ENCODE data around the gene PYGB. TPM values are rescaled to one million over a fixed set of nuclear protein-coding genes. Genes with fewer than 3 reads are reported as not detected.
A peak's percentile ranks its signal among the peaks of the same experiment; 100 is the strongest.
"Not testable (repeated sequence)": the region's sequence is repeated elsewhere in the genome, so short reads cannot be mapped to it uniquely, and the experiment has no call there.

The PYGB gene
- total RNA-seq, 1 donor: 194 TPM

DNA sequence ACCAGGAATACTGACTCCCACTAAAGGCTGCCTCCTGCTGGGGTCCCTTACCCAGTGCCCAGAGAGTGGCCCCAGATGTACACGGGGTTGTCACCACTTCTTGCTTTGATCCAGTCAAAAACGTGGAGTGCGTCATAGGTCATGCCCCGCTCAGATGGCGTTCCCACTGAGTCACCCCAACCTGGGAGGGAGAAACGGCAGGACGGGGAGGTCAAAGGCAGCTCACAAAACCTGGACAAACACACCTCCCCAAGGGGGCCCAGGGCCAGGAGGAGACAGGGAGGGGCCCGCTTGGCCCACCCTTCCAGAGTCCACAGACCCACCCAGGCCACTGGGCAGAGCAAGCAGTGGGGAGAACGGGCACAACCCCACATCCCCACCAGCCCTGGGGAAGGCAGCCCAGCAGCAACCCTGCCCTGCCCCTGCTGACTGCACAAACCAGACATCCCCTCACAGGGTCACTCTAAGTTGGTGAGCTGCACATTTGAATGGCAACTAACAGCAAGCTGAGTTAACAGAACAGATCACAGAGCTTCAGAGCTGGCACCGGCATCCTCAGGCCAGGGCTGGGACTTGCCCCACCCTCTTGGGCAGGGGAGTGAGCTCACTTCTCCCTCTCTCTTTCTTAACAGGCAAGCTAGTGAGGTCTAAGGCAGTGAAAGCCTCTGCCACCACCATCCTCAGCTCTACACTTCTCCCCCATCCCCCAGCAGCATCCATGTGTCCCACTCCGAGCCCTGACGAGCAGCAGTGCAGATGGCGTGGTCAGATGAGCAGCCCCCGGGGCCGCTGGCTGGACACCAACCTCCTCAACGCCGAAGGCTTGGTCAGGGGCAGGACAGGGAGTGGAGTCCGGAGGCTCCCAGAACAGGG, 61.7 kb downstream of the PYGB start:
- peak; percentile 97 for DNase-seq (ENCODE audit: insufficient read length, low spot score, missing footprints)
- Histone ChIP-seq H3K27me3 (ENCODE audit: insufficient read depth, low read length) (no peaks in the 10 kb centered on the region), H3K4me1 (ENCODE audit: insufficient read depth, low read length) (peaks cover 31% of the 10 kb centered on the region), H4K20me1 (ENCODE audit: insufficient read depth, low read length) (no peaks in the 10 kb centered on the region), H2AFZ (ENCODE audit: low read length) (peak overlapping the region; percentile 22), H3K4me3 (ENCODE audit: insufficient read depth, low read length) (peak overlapping the region; percentile 59), H3K4me2 (ENCODE audit: insufficient read depth, low read length) (peak overlapping the region; percentile 91), H3K27ac (ENCODE audit: low read depth, low read length) (peak overlapping the region; percentile 95), H3K79me2 (ENCODE audit: insufficient read depth, low read length) (no peaks in the 10 kb centered on the region), H3K9me3 (ENCODE audit: low read depth, low read length) (no peaks in the 10 kb centered on the region), H3K36me3 (ENCODE audit: insufficient read depth, low read length) (peaks cover 14% of the 10 kb centered on the region)
- TF ChIP-seq, protein P1, sequence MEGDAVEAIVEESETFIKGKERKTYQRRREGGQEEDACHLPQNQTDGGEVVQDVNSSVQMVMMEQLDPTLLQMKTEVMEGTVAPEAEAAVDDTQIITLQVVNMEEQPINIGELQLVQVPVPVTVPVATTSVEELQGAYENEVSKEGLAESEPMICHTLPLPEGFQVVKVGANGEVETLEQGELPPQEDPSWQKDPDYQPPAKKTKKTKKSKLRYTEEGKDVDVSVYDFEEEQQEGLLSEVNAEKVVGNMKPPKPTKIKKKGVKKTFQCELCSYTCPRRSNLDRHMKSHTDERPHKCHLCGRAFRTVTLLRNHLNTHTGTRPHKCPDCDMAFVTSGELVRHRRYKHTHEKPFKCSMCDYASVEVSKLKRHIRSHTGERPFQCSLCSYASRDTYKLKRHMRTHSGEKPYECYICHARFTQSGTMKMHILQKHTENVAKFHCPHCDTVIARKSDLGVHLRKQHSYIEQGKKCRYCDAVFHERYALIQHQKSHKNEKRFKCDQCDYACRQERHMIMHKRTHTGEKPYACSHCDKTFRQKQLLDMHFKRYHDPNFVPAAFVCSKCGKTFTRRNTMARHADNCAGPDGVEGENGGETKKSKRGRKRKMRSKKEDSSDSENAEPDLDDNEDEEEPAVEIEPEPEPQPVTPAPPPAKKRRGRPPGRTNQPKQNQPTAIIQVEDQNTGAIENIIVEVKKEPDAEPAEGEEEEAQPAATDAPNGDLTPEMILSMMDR (IDR thresholded peaks at IDR 0.05; ENCODE audit: extremely low read depth, low read depth, low read length): peak; percentile 32

DNA sequence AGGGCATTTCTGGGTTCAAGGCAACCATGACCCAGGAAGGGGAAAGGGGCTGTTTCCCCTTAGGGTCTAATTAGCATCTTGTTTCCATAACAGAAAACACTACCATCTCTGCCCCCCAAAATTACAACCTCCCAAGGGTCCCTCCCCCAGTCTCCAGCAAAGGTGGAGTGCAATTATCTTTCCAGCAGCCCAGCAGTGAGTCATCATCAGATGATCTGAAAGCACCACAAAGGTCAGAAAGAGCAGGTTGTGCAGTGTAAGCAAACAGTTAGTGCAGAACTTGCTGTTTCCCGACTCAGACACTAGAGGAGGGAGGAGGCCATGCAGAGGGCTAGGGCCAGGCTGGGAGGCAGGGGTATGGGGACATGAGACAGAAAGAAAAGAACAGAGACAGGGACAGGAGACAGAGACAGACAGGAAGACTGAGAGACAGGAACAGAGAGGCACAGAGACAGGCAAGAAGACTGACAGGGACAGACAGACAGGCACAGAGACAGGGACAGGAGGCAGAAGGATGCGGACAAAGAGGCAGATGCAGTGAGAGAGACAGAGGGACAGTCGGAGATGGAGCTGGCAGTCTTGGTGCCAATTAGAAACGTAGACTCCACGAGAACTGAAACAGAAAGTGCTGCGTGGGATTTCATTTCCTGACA, 62.5 kb downstream of the PYGB start:
- H3K4me2 ChIP-seq (ENCODE audit: insufficient read depth, low read length): peak overlapping the region; percentile 91
- no peaks in the 10 kb centered on the region for H3K79me2 ChIP-seq (ENCODE audit: insufficient read depth, low read length)
- no peaks in the 10 kb centered on the region for H4K20me1 ChIP-seq (ENCODE audit: insufficient read depth, low read length)
- peak; percentile 98 for DNase-seq (ENCODE audit: insufficient read length, low spot score, missing footprints)
- TF ChIP-seq, protein P1 (IDR thresholded peaks at IDR 0.05; ENCODE audit: extremely low read depth, low read depth, low read length): peak; percentile 86
- peaks cover 38% of the 10 kb centered on the region for H3K4me1 ChIP-seq (ENCODE audit: insufficient read depth, low read length)
- H3K9me3 ChIP-seq (ENCODE audit: low read depth, low read length): no peaks in the 10 kb centered on the region
- peak overlapping the region; percentile 95 for H3K27ac ChIP-seq (ENCODE audit: low read depth, low read length)
- H3K27me3 ChIP-seq (ENCODE audit: insufficient read depth, low read length): no peaks in the 10 kb centered on the region
- H3K4me3 ChIP-seq (ENCODE audit: insufficient read depth, low read length): peak overlapping the region; percentile 59
- H2AFZ ChIP-seq (ENCODE audit: low read length): peak overlapping the region; percentile 66
- peaks cover 16% of the 10 kb centered on the region for H3K36me3 ChIP-seq (ENCODE audit: insufficient read depth, low read length)

DNA sequence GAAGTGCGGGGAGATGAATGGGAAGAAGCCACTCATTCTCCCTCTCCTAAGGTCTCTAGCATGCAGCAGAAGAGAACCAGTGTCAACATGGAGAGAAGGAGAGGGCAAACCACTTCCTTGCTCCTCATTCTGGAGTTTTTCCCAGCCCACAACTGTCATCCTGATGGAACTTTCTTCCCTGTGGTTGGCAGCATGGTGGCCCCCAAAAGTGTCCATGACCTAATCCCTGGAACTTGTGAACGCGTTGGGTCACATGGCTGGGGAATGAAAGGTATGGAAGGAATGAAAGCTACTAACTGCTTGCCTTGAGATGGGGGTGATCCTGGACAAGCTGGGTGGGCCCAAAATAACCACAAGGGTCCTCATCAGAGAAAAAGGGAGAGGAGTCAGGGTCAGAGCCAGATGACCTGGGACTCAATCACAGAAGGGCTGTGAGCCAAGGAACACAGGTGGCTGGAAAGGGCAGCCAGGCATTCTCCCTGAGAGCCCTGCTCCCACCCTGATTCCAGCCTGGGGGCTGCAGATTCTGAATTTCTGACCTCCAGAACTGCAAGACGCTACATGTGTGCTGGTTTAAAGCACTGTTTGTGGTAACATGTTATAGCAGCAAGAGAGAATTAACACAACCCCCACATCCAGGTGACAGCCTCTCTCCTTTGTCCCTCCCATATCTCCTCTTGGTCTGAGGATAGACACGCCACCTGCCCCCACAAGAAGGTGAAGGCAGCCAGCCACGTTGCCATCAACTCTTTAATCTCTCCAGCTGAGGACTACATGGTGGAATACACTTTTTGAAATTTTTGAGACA, 63.2 kb downstream of the PYGB start:
- Histone ChIP-seq H3K27ac (ENCODE audit: low read depth, low read length) (peak overlapping the region; percentile 95), H3K4me1 (ENCODE audit: insufficient read depth, low read length) (peaks cover 44% of the 10 kb centered on the region), H3K27me3 (ENCODE audit: insufficient read depth, low read length) (no peaks in the 10 kb centered on the region), H2AFZ (ENCODE audit: low read length) (peak overlapping the region; percentile 66), H3K79me2 (ENCODE audit: insufficient read depth, low read length) (no peaks in the 10 kb centered on the region), H3K9me3 (ENCODE audit: low read depth, low read length) (no peaks in the 10 kb centered on the region), H4K20me1 (ENCODE audit: insufficient read depth, low read length) (no peaks in the 10 kb centered on the region), H3K36me3 (ENCODE audit: insufficient read depth, low read length) (peaks cover 14% of the 10 kb centered on the region), H3K4me2 (ENCODE audit: insufficient read depth, low read length) (peak overlapping the region; percentile 91), H3K4me3 (ENCODE audit: insufficient read depth, low read length) (peak overlapping the region; percentile 59)
- peak; percentile 93 for DNase-seq (ENCODE audit: insufficient read length, low spot score, missing footprints)
- TF ChIP-seq, protein P1 (IDR thresholded peaks at IDR 0.05; ENCODE audit: extremely low read depth, low read depth, low read length): no peak

DNA sequence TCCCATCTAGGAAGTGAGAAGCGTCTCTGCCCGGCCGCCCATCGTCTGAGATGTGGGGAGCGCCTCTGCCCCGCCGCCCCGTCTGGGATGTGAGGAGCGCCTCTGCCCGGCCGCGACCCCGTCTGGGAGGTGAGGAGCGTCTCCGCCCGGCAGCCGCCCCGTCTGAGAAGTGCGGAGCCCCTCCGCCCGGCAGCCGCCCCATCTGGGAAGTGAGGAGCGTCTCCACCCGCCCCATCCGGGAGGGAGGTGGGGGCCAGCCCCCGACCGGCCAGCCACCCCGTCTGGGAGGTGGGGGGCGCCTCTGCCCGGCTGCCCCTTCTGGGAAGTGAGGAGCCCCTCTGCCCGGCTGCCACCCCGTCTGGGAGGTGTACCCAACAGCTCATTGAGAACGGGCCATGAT, 64.8 kb downstream of the PYGB start:
- not testable (repeated sequence) for DNase-seq (ENCODE audit: insufficient read length, low spot score, missing footprints)

More for the DNA sequence above, 64.8 kb downstream of the PYGB start:
- H3K27ac ChIP-seq (ENCODE audit: low read depth, low read length); H3K9me3 ChIP-seq (ENCODE audit: low read depth, low read length); H3K36me3 ChIP-seq (ENCODE audit: insufficient read depth, low read length); H3K27me3 ChIP-seq (ENCODE audit: insufficient read depth, low read length); H3K4me2 ChIP-seq (ENCODE audit: insufficient read depth, low read length); H4K20me1 ChIP-seq (ENCODE audit: insufficient read depth, low read length); H2AFZ ChIP-seq (ENCODE audit: low read length); H3K79me2 ChIP-seq (ENCODE audit: insufficient read depth, low read length); H3K4me3 ChIP-seq (ENCODE audit: insufficient read depth, low read length): not testable (repeated sequence)
- peaks cover 44% of the 10 kb centered on the region for H3K4me1 ChIP-seq (ENCODE audit: insufficient read depth, low read length)
